Measurements from ENCODE around the gene WHRN. TPM values are rescaled to one million over a fixed set of nuclear protein-coding genes. Genes with fewer than 3 reads are reported as not detected.

The WHRN gene
- total and polyA plus RNA-seq, 9 of the 15 experiments (the other 6 are each of a cell fraction or from before 2014, with no cell fraction given), result 0.31 to 14.1 (median 3.0) TPM

GRCh38 chr9:114374936-114375335, 130.3 kb downstream of the WHRN start:
- no peaks in the 10 kb centered on the region for H3K27me3 ChIP-seq (ENCODE audit: control insufficient read depth in 2 of 2, insufficient read depth in 2 of 2, low read length in 2 of 2)
- BruUV-seq (replicated peaks), result no TSS peak
- ATAC-seq, result no peak
- intact Hi-C loops (cut with micrococcal nuclease), result no loop called here
- no peak for DNase-seq (ENCODE audit: extremely low read depth in 1 of 4, low spot score in 3 of 4)
- H3K9me3 ChIP-seq (replicated peaks; ENCODE audit: control insufficient read depth, insufficient read depth, low read depth, low read length), result no peaks in the 10 kb centered on the region
- ChIA-PET POLR2A (interaction anchor here (0.7 to 1.1 kb wide), 2 partner anchors 9 to 38 kb away, joined by 3 to 6 read pairs; no protein-coding TSS in a partner anchor), CTCF (ENCODE audit: low intra/inter-chr PET ratio) (interaction anchor here (0.6 kb wide), 1 partner anchor 238 kb away, joined by 3 read pairs; no protein-coding TSS in a partner anchor)
- H4K20me1 ChIP-seq (replicated peaks; ENCODE audit: control insufficient read depth, insufficient read depth, low read length), result no peaks in the 10 kb centered on the region; the same call in 1 of the 2 replicates
- no peak for TF ChIP-seq PHF8 (IDR thresholded peaks at IDR 0.05; ENCODE audit: borderline replicate concordance, low read length)
- TF ChIP-seq E2F4 (CRISPR knock-in tag; IDR thresholded peaks at IDR 0.05; ENCODE audit: low read depth), result no peak
- no peak for TF ChIP-seq FOXP1 (CRISPR knock-in tag; IDR thresholded peaks at IDR 0.05)
- no peak for TF ChIP-seq HDGF (IDR thresholded peaks at IDR 0.05)
- no peak for TF ChIP-seq NR2F6 (CRISPR knock-in tag; IDR thresholded peaks at IDR 0.05)
- no peak for TF ChIP-seq SMAD1 (IDR thresholded peaks at IDR 0.05; ENCODE audit: low read depth, low read length, partially characterized antibody)
- TF ChIP-seq CCAR2 (IDR thresholded peaks at IDR 0.05; ENCODE audit: low read depth, low read length), result no peak
- no peak for TF ChIP-seq PURB (CRISPR knock-in tag; IDR thresholded peaks at IDR 0.05; ENCODE audit: low read depth)
- TF ChIP-seq ARID2 (IDR thresholded peaks at IDR 0.05), result no peak
- TF ChIP-seq TARDBP (IDR thresholded peaks at IDR 0.05), result no peak
- TF ChIP-seq PHB (CRISPR knock-in tag; IDR thresholded peaks at IDR 0.05), result no peak
- TF ChIP-seq ZNF3 (CRISPR knock-in tag; IDR thresholded peaks at IDR 0.05), result no peak
- no peak for TF ChIP-seq E2F3 (CRISPR knock-in tag; IDR thresholded peaks at IDR 0.05)
- TF ChIP-seq ZC3H11A (IDR thresholded peaks at IDR 0.05; ENCODE audit: low read depth, low read length), result no peak
- TF ChIP-seq ZNF518B (CRISPR knock-in tag; IDR thresholded peaks at IDR 0.05), result no peak
- in situ Hi-C loops (cut with MboI), result no loop called here
- no peak overlapping the region for H3K27ac ChIP-seq (ENCODE audit: extremely low read depth, low read depth, low read length)
- H2AFZ ChIP-seq (ENCODE audit: low read depth, low read length), result no peak overlapping the region
- FAIRE-seq, result no peak
- 69% methylated on average over 9 of the region's 9 CpGs for WGBS (ENCODE audit: insufficient coverage, low coverage, missing lambda C conversion rate)
- no peak overlapping the region for H3K9ac ChIP-seq (ENCODE audit: insufficient read depth in 1 of 2, low read depth in 2 of 2, low read length in 2 of 2)
- H3K79me2 ChIP-seq (ENCODE audit: control insufficient read depth, insufficient read depth, low read length), result no peaks in the 10 kb centered on the region
- no peaks in the 10 kb centered on the region for H3K9me1 ChIP-seq (ENCODE audit: control insufficient read depth, insufficient read depth, low read length)
- peaks cover 0 to 14% of the 10 kb centered on the region in 2 experiments; a peak in 2 of 5 replicates for H3K4me1 ChIP-seq (replicated peaks in 1 of 2; ENCODE audit: control insufficient read depth in 2 of 2, insufficient read depth in 2 of 2, low read length in 2 of 2)
- no peak overlapping the region for H3K4me3 ChIP-seq
- H3K36me3 ChIP-seq (ENCODE audit: control insufficient read depth, insufficient read depth, low read length), result peaks cover 4% of the 10 kb centered on the region; the same call in 1 of the 3 replicates
- H3K4me2 ChIP-seq (ENCODE audit: insufficient read depth, low read length), result no peak overlapping the region

Measured in K562 (cell line).